ENCODE results near the gene MSANTD4.

Gene MSANTD4

GRCh38 chr11:106043540-106043939 is 21.5 kb upstream of the MSANTD4 start:
- no peak overlapping the region for H3K27ac ChIP-seq (ENCODE audit: low read depth, low read length)

DNA sequence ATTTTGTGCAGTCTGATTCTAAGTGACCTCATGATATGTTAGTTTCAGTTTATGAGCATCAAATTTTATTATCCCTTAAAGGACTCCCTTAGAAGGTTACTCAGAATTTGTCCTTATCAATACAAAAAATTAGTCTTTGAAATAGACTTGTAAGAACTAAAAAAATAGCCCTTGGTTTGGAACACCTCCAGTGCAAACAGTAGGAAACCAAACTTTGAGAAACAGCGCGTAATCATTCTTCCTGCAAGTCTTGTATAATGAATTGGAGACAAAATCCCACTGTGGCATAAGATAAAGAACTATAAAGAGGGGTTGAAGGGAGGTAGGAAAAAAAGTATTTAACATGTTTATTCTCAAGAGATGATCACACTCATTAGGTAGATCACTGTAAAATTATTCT is 10.8 kb upstream of the MSANTD4 start:
- H3K36me3 ChIP-seq (ENCODE audit: control insufficient read depth, insufficient read depth, low read length): no peaks in the 10 kb centered on the region
- no peaks in the 10 kb centered on the region for H3K27me3 ChIP-seq (ENCODE audit: control insufficient read depth, insufficient read depth, low read length)
- H3K27ac ChIP-seq (ENCODE audit: low read depth, low read length): no peak overlapping the region
- no peaks in the 10 kb centered on the region for H3K4me1 ChIP-seq (ENCODE audit: control insufficient read depth, insufficient read depth, low read length)
- no peak overlapping the region for H3K9ac ChIP-seq (ENCODE audit: low read depth, low read length)
- no peak overlapping the region for H3K4me3 ChIP-seq (ENCODE audit: low read depth, low read length)
- H3K9me3 ChIP-seq (ENCODE audit: control insufficient read depth, insufficient read depth, low read length): no peaks in the 10 kb centered on the region

More at GRCh38 chr11:106043540-106043939, 21.5 kb upstream of the MSANTD4 start:
- Histone ChIP-seq H3K4me1 (ENCODE audit: control insufficient read depth, insufficient read depth, low read length) (no peaks in the 10 kb centered on the region), H3K9me3 (ENCODE audit: control insufficient read depth, insufficient read depth, low read length) (no peaks in the 10 kb centered on the region), H3K36me3 (ENCODE audit: control insufficient read depth, insufficient read depth, low read length) (no peaks in the 10 kb centered on the region), H3K4me3 (ENCODE audit: low read depth, low read length) (no peak overlapping the region), H3K27me3 (ENCODE audit: control insufficient read depth, insufficient read depth, low read length) (no peaks in the 10 kb centered on the region), H3K9ac (ENCODE audit: low read depth, low read length) (no peak overlapping the region)

- Histone ChIP-seq H3K27me3 (ENCODE audit: control insufficient read depth, insufficient read depth, low read length) (no peaks in the 10 kb centered on the region), H3K36me3 (ENCODE audit: control insufficient read depth, insufficient read depth, low read length) (no peaks in the 10 kb centered on the region), H3K4me1 (ENCODE audit: control insufficient read depth, insufficient read depth, low read length) (no peaks in the 10 kb centered on the region), H3K9ac (ENCODE audit: low read depth, low read length) (no peak overlapping the region), H3K9me3 (ENCODE audit: control insufficient read depth, insufficient read depth, low read length) (0 out of 2 replicates have a peak, but pooled peaks cover under 1% of the 10 kb centered on the region), H3K4me3 (ENCODE audit: low read depth, low read length) (no peak overlapping the region), H3K27ac (ENCODE audit: low read depth, low read length) (no peak overlapping the region)
Observed at GRCh38 chr11:106031936-106032335, 9.9 kb upstream of the MSANTD4 start.

DNA sequence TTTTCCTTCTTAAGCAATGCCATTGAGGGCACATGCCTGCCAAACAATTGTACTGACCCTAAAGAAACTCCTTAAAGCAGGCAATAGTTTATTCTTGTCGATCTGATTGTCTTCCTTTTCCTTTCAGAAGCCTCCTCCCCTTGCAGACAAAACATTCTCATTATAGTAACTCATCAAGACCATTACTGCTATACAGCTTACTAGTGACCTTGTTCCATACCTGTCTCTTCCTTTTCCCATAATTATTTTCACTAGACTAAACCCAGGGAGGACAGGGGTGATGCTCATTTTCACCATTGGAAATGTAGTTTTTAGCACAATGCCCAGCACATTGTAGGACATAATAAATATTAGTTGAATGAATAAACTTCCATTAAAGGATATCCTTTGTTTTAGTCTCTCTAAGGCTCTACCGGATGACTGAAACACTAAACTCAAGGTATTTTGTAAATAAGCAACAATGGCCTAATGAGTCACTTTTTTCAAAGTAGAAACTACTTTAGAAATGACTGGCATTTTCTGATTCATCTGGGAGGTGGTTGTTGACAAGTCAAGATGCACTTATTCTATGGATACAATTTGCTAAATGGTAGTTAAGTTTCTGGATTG is 9.3 kb upstream of the MSANTD4 start:
- Histone ChIP-seq H3K4me3 (ENCODE audit: low read depth, low read length) (no peak overlapping the region), H3K27me3 (ENCODE audit: control insufficient read depth, insufficient read depth, low read length) (no peaks in the 10 kb centered on the region), H3K9me3 (ENCODE audit: control insufficient read depth, insufficient read depth, low read length) (0 out of 2 replicates have a peak, but pooled peaks cover 2% of the 10 kb centered on the region), H3K27ac (ENCODE audit: low read depth, low read length) (no peak overlapping the region), H3K4me1 (ENCODE audit: control insufficient read depth, insufficient read depth, low read length) (no peaks in the 10 kb centered on the region), H3K9ac (ENCODE audit: low read depth, low read length) (no peak overlapping the region), H3K36me3 (ENCODE audit: control insufficient read depth, insufficient read depth, low read length) (no peaks in the 10 kb centered on the region)

- 0 out of 2 replicates have a peak, but pooled peaks cover 2% of the 10 kb centered on the region for H3K9me3 ChIP-seq (ENCODE audit: control insufficient read depth, insufficient read depth, low read length)
- no peaks in the 10 kb centered on the region for H3K36me3 ChIP-seq (ENCODE audit: control insufficient read depth, insufficient read depth, low read length)
- H3K9ac ChIP-seq (ENCODE audit: low read depth, low read length): no peak overlapping the region
- no peak overlapping the region for H3K27ac ChIP-seq (ENCODE audit: low read depth, low read length)
- H3K4me1 ChIP-seq (ENCODE audit: control insufficient read depth, insufficient read depth, low read length): no peaks in the 10 kb centered on the region
- no peaks in the 10 kb centered on the region for H3K27me3 ChIP-seq (ENCODE audit: control insufficient read depth, insufficient read depth, low read length)
- no peak overlapping the region for H3K4me3 ChIP-seq (ENCODE audit: low read depth, low read length)
Observed at GRCh38 chr11:106030609-106031008, 8.6 kb upstream of the MSANTD4 start.

GRCh38 chr11:106022795-106023275 is 795 bp upstream of the MSANTD4 start:
- 0 out of 2 replicates have a peak, but pooled peaks cover 2% of the 10 kb centered on the region for H3K9me3 ChIP-seq (ENCODE audit: control insufficient read depth, insufficient read depth, low read length)
- peak overlapping the region; percentile 81 for H3K27ac ChIP-seq (ENCODE audit: low read depth, low read length)
- H3K27me3 ChIP-seq (ENCODE audit: control insufficient read depth, insufficient read depth, low read length): no peaks in the 10 kb centered on the region
- peak overlapping the region; percentile 56 for H3K4me3 ChIP-seq (ENCODE audit: low read depth, low read length)
- no peaks in the 10 kb centered on the region for H3K36me3 ChIP-seq (ENCODE audit: control insufficient read depth, insufficient read depth, low read length)
- peaks cover 9% of the 10 kb centered on the region for H3K4me1 ChIP-seq (ENCODE audit: control insufficient read depth, insufficient read depth, low read length)
- H3K9ac ChIP-seq (ENCODE audit: low read depth, low read length): no peak overlapping the region

DNA sequence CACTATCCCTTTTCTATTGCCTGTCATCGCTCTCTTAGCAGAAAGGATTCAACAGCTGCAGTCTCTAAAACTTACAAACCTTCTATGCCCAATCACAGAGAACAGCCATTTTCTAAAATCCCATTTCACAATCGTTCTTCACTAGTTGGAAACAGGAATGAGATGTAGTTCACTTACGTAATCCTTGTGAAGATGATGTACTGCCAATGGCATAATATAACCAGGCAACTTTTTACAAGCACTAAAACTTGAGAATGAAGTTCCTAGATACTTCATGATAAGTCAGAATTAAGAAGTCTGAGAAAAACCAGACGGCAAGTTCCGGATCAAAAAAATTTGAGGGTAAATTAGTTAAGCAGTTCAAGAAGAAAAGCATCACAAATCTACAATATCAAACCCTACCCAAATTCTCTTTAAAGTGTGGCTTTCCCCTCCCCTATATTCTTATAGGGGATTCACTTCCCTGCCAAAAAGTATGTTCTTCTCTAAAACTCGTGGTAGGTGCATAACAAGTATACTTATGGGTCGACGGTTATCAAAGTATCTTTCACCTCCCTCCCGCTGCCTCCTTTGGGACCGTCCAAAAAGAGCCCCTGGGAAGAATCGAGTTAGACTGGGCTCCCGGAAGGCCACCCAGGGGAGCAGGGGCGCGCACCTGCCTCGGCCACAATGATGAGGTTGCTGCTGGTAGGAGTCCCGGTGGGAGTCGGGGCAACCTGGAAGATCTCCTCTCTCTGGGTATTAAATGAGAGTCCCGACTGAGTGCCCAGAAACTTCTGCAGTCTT is 666 bp downstream of the MSANTD4 start:
- peak overlapping the region; percentile 78 for H3K9ac ChIP-seq (ENCODE audit: low read depth, low read length)
- peak overlapping the region; percentile 95 for H3K4me3 ChIP-seq (ENCODE audit: low read depth, low read length)
- H3K36me3 ChIP-seq (ENCODE audit: control insufficient read depth, insufficient read depth, low read length): no peaks in the 10 kb centered on the region
- no peaks in the 10 kb centered on the region for H3K27me3 ChIP-seq (ENCODE audit: control insufficient read depth, insufficient read depth, low read length)
- peaks cover 9% of the 10 kb centered on the region for H3K4me1 ChIP-seq (ENCODE audit: control insufficient read depth, insufficient read depth, low read length)
- H3K9me3 ChIP-seq (ENCODE audit: control insufficient read depth, insufficient read depth, low read length): no peaks in the 10 kb centered on the region
- H3K27ac ChIP-seq (ENCODE audit: low read depth, low read length): no peak overlapping the region

- Histone ChIP-seq H3K9me3 (ENCODE audit: control insufficient read depth, insufficient read depth, low read length) (no peaks in the 10 kb centered on the region), H3K4me3 (ENCODE audit: low read depth, low read length) (no peak overlapping the region), H3K27ac (ENCODE audit: low read depth, low read length) (no peak overlapping the region), H3K27me3 (ENCODE audit: control insufficient read depth, insufficient read depth, low read length) (no peaks in the 10 kb centered on the region), H3K36me3 (ENCODE audit: control insufficient read depth, insufficient read depth, low read length) (no peaks in the 10 kb centered on the region), H3K9ac (ENCODE audit: low read depth, low read length) (no peak overlapping the region), H3K4me1 (ENCODE audit: control insufficient read depth, insufficient read depth, low read length) (peaks cover 19% of the 10 kb centered on the region)
Observed at GRCh38 chr11:106017093-106017492, 4.9 kb downstream of the MSANTD4 start.

DNA sequence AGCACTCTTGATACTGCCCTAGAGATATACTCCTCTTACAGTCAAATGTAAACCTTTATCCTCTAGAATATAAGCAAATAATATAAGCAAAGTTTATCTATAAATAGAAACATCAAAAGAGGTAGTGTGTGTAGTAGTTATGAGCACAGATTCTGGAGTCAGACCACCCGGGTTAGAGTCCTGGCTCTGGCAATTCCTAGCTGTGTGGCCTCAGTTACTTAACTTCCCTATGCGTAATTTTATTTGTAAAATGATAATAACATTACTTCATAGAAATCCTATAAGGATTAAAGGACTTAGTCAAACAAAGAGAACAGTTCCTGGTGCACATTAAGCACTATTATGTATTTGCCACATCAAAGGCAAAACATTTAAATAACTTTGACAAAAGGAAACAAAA is 7.0 kb downstream of the MSANTD4 start:
- no peak overlapping the region for H3K4me3 ChIP-seq (ENCODE audit: low read depth, low read length)
- no peak overlapping the region for H3K27ac ChIP-seq (ENCODE audit: low read depth, low read length)
- H3K27me3 ChIP-seq (ENCODE audit: control insufficient read depth, insufficient read depth, low read length): no peaks in the 10 kb centered on the region
- peaks cover 12% of the 10 kb centered on the region; the same call in 1 of the 2 replicates for H3K4me1 ChIP-seq (ENCODE audit: control insufficient read depth, insufficient read depth, low read length)
- H3K9me3 ChIP-seq (ENCODE audit: control insufficient read depth, insufficient read depth, low read length): no peaks in the 10 kb centered on the region
- no peak overlapping the region for H3K9ac ChIP-seq (ENCODE audit: low read depth, low read length)
- peaks cover 15% of the 10 kb centered on the region for H3K36me3 ChIP-seq (ENCODE audit: control insufficient read depth, insufficient read depth, low read length)

DNA sequence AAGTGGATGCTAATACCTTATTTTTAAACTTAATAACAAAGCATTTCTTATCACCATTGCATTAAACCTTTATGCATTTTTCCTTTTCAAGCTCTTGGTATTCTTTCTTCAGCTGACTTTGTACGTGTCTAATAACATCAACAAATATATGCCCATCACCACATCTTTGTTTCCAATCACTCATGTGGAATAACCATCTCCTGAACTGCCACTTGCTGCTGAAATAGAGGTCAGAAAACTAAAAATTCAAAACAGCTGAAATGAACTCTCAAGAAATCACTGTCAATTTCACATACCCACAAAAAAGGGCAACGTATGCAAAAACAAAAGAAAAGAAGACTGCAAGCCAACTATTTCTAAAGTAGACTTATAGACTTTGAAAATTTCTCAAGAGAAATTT is 7.4 kb downstream of the MSANTD4 start:
- H3K36me3 ChIP-seq (ENCODE audit: control insufficient read depth, insufficient read depth, low read length): peaks cover 20% of the 10 kb centered on the region
- no peak overlapping the region for H3K4me3 ChIP-seq (ENCODE audit: low read depth, low read length)
- H3K4me1 ChIP-seq (ENCODE audit: control insufficient read depth, insufficient read depth, low read length): peaks cover 12% of the 10 kb centered on the region; the same call in 1 of the 2 replicates
- no peaks in the 10 kb centered on the region for H3K9me3 ChIP-seq (ENCODE audit: control insufficient read depth, insufficient read depth, low read length)
- H3K27ac ChIP-seq (ENCODE audit: low read depth, low read length): no peak overlapping the region
- H3K27me3 ChIP-seq (ENCODE audit: control insufficient read depth, insufficient read depth, low read length): no peaks in the 10 kb centered on the region
- H3K9ac ChIP-seq (ENCODE audit: low read depth, low read length): no peak overlapping the region

- Histone ChIP-seq H3K27me3 (ENCODE audit: control insufficient read depth, insufficient read depth, low read length) (no peaks in the 10 kb centered on the region), H3K4me3 (ENCODE audit: low read depth, low read length) (no peak overlapping the region)
Observed at GRCh38 chr11:106014035-106014434, 8.0 kb downstream of the MSANTD4 start.

More at GRCh38 chr11:106014035-106014434, 8.0 kb downstream of the MSANTD4 start:
- Histone ChIP-seq H3K4me1 (ENCODE audit: control insufficient read depth, insufficient read depth, low read length) (peaks cover 12% of the 10 kb centered on the region; the same call in 1 of the 2 replicates), H3K36me3 (ENCODE audit: control insufficient read depth, insufficient read depth, low read length) (peaks cover 26% of the 10 kb centered on the region), H3K9ac (ENCODE audit: low read depth, low read length) (no peak overlapping the region), H3K27ac (ENCODE audit: low read depth, low read length) (no peak overlapping the region), H3K9me3 (ENCODE audit: control insufficient read depth, insufficient read depth, low read length) (no peaks in the 10 kb centered on the region)

Measured in HUES48 (cell line).